SKM-1 treated with dmso at 0.1 percent for 144 hours (cell line): ENCODE measurements around the gene ATP10D.

Experiments
- DNase-seq: peaks from one replicate; lab custom pipeline; 2025; ENCODE audit not compliant: unreplicated experiment; lab: John Stamatoyannopoulos, UW

The ATP10D gene

DNA sequence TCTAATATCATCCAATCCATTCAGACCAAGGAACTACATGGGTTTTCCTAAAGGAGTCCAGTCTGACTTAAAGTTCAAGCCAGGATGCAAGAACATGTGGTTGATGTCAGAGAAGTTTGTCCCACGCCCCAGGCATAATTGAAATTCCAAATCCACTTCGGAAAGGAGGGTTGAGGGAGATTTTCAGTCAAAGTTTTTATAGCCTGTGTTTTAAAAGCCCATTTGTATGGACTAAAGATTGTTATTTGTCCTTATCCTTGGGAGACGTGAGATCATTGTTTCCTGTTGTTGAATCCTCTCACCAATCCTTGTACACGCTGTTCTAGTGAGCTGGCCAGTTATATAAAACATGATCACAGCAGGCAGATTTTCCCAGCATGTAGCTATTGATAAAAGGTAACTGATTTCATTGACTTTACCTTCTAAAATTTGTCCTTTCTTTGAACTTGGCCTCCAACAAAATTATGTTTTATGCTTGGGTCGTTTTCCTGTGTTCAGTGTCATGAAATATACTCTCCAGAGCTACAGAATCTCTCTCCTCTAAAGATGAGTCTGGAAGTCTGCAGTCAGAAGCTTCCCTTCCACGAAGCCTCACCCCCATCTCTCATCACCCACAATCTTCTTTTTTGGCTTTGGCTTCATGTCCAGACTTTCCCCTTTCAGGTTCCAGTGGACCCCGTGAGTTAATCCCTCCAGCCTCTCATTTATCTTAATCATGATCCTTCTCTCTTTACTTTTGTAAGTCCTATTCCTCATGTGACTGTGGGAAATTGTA lies 92.9 kb downstream of the ATP10D start:
- DNase-seq = no peak

DNA sequence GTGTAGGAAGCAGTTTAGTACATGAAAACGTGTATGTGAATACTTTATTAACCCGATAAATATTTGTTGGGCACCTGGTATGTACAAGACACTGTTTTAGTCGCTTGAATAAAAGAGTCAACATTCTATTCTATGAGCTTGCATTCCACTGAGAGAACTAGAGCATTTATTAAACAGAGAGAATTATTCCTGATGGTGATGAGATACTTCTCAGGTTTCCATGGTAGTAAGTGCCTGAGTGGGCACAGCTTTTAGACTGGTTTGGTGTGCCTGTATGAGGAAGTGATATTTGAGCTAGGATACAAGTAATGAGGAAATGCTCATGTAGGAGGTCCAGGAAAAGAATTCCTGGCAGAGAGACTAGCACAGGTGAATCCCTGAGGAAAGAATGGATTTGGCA lies 94.2 kb downstream of the ATP10D start:
- no peak for DNase-seq

DNA sequence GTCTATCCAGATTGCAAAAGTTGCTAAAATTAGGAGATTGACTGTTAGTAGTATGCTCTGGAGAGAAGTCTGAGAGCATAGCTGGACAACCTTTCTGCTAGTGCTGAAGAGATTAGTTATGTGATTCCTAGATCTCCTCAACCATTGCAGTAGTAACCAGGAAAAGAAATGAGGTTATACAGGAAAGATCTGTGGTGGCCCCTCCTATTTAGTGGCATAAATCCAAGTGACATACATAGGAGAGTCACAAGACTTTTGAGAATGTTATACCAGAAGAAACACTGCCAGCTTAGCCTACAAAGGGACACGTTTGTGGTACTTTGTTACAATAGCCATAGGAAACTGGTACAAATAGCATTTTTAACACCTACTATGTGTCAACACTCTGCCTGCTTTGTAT lies 105.2 kb downstream of the ATP10D start:
- DNase-seq = no peak

DNA sequence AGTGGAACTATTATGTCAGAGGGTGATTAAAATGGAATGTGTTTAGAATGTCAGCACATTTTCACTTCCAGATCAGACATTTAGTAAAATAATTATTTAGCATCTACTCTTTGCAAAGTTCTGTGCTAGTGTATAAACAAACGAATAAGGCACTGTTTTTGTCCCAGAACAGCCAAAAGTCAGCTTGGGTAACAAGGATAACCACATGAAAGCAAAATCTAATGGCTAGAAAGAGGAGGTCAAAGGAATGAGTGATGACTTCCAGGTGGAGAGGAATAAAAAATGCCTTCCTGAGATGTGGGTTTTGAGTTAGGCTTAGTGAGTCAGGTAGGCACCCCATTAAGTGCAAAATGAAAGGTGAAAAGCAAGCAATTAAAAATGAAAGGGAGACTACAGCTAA lies 112.6 kb downstream of the ATP10D start:
- DNase-seq = no peak

- no peak for DNase-seq
Measured at GRCh38 chr4:47598320-47598719, 113.2 kb downstream of the ATP10D start.

- DNase-seq = no peak
Measured at GRCh38 chr4:47598896-47599295, 113.8 kb downstream of the ATP10D start.

DNA sequence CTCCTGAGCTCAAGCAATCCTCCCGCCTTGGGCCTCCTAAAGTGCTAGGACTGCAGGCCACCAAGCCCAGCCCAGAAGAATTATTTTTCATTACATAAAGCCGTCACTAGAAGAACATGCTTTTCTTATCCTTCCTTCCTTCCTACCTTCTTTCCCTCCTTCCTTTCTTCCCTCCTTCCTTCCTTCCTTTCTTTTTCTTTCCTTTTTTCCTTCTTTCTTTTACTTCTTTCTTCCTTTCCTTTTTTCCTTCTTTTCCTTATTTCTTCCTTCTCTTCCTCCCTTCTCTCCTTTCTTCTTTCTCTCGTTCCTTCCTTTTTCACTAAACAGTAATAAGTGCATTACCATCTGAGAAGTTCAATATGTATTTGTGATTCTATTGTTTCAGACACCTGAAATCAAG lies 121.4 kb downstream of the ATP10D start:
- no peak for DNase-seq

DNA sequence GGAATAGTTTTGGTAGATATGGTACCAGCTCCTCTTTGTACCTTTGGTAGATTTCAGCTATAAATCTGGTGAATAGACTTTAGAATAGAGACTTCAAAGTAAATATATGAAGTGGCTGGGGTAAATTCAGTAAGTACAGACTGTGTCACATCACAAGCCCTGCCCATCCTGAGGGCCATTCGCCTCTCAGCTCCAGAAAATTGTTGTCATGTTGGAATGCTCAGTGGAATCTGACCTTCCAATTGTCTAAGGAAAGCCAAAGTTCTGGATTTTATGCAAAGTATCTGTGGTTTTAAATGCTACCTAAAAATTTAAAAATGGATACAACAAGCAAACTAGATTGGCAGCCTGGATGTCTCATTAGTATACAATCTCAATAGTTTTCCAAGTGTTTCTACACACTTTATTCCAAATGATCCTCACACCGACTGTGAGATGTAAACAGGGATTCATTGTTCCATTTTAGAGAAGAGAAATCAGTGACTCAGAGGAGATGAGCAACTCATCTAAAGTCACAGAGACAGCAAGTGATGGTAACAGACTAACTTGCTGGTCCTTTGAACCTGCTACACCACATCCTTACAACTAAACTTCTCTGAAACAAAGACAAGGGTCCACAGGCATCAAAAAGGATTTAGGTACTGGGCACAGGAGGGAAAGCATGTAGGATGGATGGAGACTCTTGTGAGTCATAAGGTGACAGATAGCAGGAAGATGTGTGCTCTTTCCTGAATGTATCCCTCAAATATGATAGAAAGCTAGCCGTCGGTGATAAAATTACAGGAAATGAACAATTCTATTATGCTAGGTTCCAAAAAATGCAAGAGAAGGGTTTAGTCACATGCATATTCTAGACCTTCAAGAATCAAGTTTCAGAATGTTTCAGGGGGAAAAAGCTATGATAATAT lies 127.3 kb downstream of the ATP10D start:
- no peak for DNase-seq

DNA sequence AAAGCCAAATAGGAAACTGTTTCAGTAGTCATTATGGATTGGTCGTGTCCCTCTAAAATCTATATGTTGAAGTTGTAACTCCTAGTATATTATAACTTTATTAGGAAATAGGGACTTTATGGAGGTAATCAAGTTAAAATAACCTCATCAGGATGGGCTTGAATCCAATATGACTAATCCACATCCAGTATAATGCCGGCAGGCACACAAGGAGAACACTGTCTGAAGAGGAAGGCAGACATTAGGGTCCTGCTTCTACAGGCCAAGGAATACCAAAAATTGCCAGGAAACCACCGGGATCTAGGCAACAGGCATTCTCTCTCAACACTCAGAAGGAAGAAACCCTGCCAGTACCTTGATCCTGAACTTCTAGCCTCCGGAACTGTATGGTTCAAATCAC lies 130.3 kb downstream of the ATP10D start:
- no peak for DNase-seq

- no peak for DNase-seq
Measured at GRCh38 chr4:47617607-47618006, 132.5 kb downstream of the ATP10D start.

DNA sequence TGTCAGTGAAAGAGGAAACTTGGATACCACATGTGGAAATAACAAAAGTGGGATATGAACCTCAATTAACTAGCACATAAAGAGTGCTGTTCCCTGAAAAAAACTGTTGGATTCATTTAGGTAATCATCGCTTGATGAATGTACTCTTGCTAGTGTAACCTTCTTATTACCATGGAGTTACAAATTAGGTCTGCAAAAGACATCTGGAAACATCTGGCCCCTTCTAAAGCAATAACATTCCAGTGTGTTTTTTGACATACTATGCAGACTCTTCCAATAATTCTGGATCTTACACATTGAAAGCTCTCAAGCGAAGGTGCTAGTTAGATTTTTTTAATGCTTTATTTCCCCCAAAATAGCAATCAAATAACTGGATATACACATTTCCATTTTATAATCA lies 134.6 kb downstream of the ATP10D start:
- no peak for DNase-seq

DNA sequence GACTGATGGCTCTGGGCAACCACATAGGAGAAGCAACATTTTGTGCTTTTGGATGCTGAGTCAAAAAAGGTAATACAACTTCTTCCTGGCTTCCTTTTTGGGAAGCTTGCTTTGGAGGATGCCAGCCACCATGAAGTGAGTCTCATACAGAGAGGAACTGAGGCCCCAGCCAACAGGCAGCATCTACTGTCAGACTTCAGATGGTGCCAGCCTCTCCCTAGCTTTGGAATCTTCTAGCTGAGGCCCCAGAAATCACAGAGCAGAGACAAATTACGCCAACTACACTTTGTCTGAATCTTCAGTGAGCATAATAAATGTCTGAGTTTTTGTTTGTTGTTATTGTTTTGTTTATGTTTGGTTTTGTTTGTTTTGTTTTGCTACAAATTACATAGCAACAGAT lies 136.1 kb downstream of the ATP10D start:
- no peak for DNase-seq

- DNase-seq = no peak
Measured at GRCh38 chr4:47624031-47624441, 139.0 kb downstream of the ATP10D start.

- no peak for DNase-seq
Measured at GRCh38 chr4:47631161-47631560, 146.1 kb downstream of the ATP10D start.

GRCh38 chr4:47639531-47639930 lies 154.5 kb downstream of the ATP10D start:
- DNase-seq = no peak

DNA sequence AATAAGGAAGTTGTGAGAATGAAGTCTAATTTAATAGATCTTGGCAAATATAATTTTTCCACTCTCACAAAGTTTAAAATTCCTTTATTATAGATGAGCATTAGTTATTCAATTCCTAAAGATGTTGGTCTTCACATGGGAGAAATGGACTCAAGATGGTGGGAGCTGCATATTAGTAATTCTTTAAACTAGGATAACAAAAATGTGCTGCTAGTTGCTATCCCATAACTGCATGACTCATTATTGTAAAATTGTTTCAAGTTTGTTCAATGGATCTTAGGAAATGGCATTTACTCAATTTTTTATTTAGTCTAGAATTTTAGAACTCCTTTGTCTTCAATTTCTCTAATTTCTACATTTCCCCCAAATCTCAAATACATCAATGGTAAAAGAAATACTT lies 155.8 kb downstream of the ATP10D start:
- DNase-seq = no peak

- no peak for DNase-seq
Measured at GRCh38 chr4:47641755-47642154, 156.7 kb downstream of the ATP10D start.

DNA sequence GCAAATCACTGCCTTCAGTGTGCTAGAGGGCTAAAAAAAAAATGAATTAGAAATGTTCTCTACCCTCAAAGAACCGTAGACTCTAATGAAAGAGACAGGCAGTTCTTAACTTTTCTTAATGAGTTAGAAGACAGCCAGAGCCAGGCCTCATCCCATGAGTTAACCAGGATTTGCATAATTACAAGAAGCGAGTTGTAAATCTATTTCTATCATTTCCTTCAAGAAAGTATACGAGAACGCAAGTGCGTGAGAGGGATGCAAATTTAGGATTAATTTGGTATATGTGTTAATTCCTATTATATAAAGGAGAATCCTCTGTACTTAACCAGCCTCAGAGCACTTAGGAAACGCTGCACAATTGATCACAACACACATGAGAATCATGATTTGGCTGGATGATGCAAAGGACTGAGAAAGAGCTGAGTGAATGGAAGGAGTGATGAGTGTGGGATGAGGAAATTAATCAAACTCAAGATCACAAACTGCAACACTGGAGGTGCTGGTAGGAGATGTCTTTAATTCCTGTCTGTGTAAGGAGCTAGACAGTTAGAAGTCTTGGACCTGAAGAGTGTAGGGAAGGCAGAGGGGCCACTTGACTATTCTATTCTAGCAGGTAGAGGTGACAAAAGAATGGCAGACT lies 157.2 kb downstream of the ATP10D start:
- DNase-seq = no peak
